Neural crest cell (in vitro differentiated cells): ENCODE measurements around the gene ST8SIA6. TPM values are rescaled to one million over a fixed set of nuclear protein-coding genes. Genes with fewer than 3 reads are reported as not detected.

Experiments
- DNase-seq: peaks from one replicate; pipeline ENCODE4 v3.0.0; 2021; ENCODE audit warnings: low read depth, mixed read lengths, low spot score
- H3K27ac Mint-ChIP-seq: one replicate; pipeline ENCODE4 v1.8.0; 2021; ENCODE audit warnings: mild to moderate bottlenecking, mixed read lengths; ENCODE audit not compliant: unreplicated experiment
- H3K27me3 Mint-ChIP-seq: 2 replicates; pipeline ENCODE4 v1.8.0; 2021; ENCODE audit warnings: low read depth, mild to moderate bottlenecking, mixed read lengths
- H3K36me3 Mint-ChIP-seq: 2 replicates; pipeline ENCODE4 v1.8.0; 2021; ENCODE audit warnings: low read depth, mild to moderate bottlenecking, mixed read lengths
- H3K4me1 Mint-ChIP-seq: 2 replicates; pipeline ENCODE4 v1.8.0; 2021; ENCODE audit warnings: mixed read lengths
- H3K4me3 Mint-ChIP-seq: one replicate; pipeline ENCODE4 v1.8.0; 2021; ENCODE audit warnings: mild to moderate bottlenecking, mixed read lengths
- H3K9me3 Mint-ChIP-seq: 2 replicates; pipeline ENCODE4 v1.8.0; 2021; ENCODE audit warnings: mixed read lengths
- CTCF ChIP-seq: fragments of 200-600 bp; sonication (generic); conservative IDR thresholded peaks from 2 replicates; pipeline ENCODE4 v1.5.0; 2021; ENCODE audit warnings: antibody characterized with exemption, mild to moderate bottlenecking
- total RNA-seq: library from RNA; stranded (reverse); gene quantifications from 2 replicates; pipeline ENCODE4 v1.2.1, GENCODE V29; 2021

The ST8SIA6 gene
- total RNA-seq, 1 donor from 2014 or later = not detected

GRCh38 chr10:17357781-17358180 is 96.6 kb downstream of the ST8SIA6 start:
- H3K4me1 Mint-ChIP-seq = no peaks in the 10 kb centered on the region
- no peak for TF ChIP-seq CTCF

GRCh38 chr10:17356820-17357219 is 97.6 kb downstream of the ST8SIA6 start:
- no peak for TF ChIP-seq CTCF
- peaks cover 1% of the 10 kb centered on the region for H3K9me3 Mint-ChIP-seq
- H3K36me3 Mint-ChIP-seq = no peaks in the 10 kb centered on the region
- H3K27ac Mint-ChIP-seq = no peak overlapping the region
- H3K27me3 Mint-ChIP-seq = peaks cover 48% of the 10 kb centered on the region
- no peak overlapping the region for H3K4me3 Mint-ChIP-seq
- no peaks in the 10 kb centered on the region for H3K4me1 Mint-ChIP-seq
- no peak for DNase-seq

More at GRCh38 chr10:17357781-17358180, 96.6 kb downstream of the ST8SIA6 start:
- no peak overlapping the region for H3K27ac Mint-ChIP-seq
- no peak overlapping the region for H3K4me3 Mint-ChIP-seq
- H3K36me3 Mint-ChIP-seq = no peaks in the 10 kb centered on the region
- peaks cover 2% of the 10 kb centered on the region for H3K9me3 Mint-ChIP-seq
- H3K27me3 Mint-ChIP-seq = peaks cover 44% of the 10 kb centered on the region
- no peak for DNase-seq

GRCh38 chr10:17354781-17355180 is 99.6 kb downstream of the ST8SIA6 start:
- no peak for TF ChIP-seq CTCF
- Mint-ChIP-seq H3K4me3 (no peak overlapping the region), H3K27me3 (peaks cover 55% of the 10 kb centered on the region), H3K4me1 (no peaks in the 10 kb centered on the region), H3K36me3 (no peaks in the 10 kb centered on the region), H3K9me3 (peaks cover 3% of the 10 kb centered on the region), H3K27ac (no peak overlapping the region)
- DNase-seq = no peak

- H3K9me3 Mint-ChIP-seq = peaks cover 3% of the 10 kb centered on the region
- H3K27ac Mint-ChIP-seq = no peak overlapping the region
- DNase-seq = no peak
- peaks cover 57% of the 10 kb centered on the region for H3K27me3 Mint-ChIP-seq
- TF ChIP-seq CTCF = no peak
- H3K4me3 Mint-ChIP-seq = no peak overlapping the region
- no peaks in the 10 kb centered on the region for H3K4me1 Mint-ChIP-seq
- H3K36me3 Mint-ChIP-seq = no peaks in the 10 kb centered on the region
These were observed 100.7 kb downstream of the ST8SIA6 start for GRCh38 chr10:17353568-17354300.

- Mint-ChIP-seq H3K4me1 (no peaks in the 10 kb centered on the region), H3K27me3 (peaks cover 48% of the 10 kb centered on the region), H3K27ac (no peak overlapping the region), H3K9me3 (peaks cover 3% of the 10 kb centered on the region), H3K4me3 (no peak overlapping the region), H3K36me3 (no peaks in the 10 kb centered on the region)
- no peak for TF ChIP-seq CTCF
- DNase-seq = no peak
These were observed 101.8 kb downstream of the ST8SIA6 start for GRCh38 chr10:17352583-17352982.
